GM11168 (cell line): Measurements from ENCODE around the gene AGXT2.

Experiments
- in situ Hi-C: fragments of 300-500 bp; cut with MboI; formaldehyde crosslinking; loops from one replicate; pipeline ENCODE4 v1.12.0; 2022; ENCODE audit warnings: low sequenced_read_pairs; ENCODE audit not compliant: unreplicated experiment

The AGXT2 gene

DNA sequence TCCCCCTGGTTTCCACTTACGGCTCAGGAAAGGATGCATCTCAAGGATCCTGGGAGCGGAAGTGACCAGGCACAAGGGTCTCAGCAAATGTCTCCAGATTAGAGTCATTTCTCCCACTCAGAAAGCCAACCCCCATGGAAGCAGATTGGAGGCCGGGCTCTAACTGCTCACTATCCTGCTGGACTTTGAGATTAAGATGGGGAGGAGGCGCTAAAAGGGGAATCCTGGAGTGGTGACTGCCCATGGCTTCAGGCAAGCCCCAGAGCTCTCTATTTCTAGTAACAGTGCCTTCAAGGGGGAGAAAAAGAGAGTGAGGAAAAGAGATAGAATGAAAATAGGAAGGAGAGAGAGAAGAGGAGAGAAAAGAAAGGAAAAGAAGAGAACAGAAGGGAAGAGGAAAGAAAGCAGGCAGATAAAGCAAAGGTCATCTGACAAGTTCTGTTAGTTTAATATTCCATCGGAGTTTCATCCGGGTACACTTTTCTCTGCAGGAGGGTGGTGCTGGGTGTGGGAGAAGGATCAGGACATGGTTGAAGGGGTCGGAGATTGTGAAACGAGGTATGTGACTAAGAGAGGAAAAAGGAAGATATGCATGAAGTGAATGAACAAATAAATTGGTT lies at the start of gene AGXT2:
Gene AGXT2, minus strand, starts transcription at position 165 of the 620 bp plus-strand sequence. Its CDS starts 57 bp downstream, at position 108.
- in situ Hi-C loops, result no loop called here

DNA sequence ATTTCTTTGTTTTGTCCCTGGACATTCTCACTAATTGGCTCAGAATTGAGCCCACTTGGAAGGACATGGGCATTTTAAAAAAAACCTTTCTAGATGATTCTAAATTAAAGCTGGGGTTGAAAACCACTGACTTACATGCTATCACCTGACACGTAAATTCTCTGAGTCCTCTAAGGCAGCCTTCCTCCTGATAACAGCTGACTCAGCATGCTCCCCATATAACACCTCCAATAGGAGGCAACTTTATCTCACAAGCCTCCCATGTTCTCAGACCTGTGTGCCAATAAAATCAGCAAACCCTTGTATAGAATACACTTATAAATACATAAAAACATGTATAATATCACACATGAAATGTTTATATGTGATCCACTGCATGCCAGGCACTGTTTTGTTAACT lies 49.2 kb upstream of the AGXT2 start:
- in situ Hi-C loops, result loop anchor here (25.0 kb wide), 1 partner anchor 340 kb away; no protein-coding TSS in a partner anchor

- in situ Hi-C loops, result loop anchor here (25.0 kb wide), 1 partner anchor 341 kb away; no protein-coding TSS in a partner anchor
These were observed 48.5 kb upstream of the AGXT2 start for GRCh38 chr5:35096216-35096615.

DNA sequence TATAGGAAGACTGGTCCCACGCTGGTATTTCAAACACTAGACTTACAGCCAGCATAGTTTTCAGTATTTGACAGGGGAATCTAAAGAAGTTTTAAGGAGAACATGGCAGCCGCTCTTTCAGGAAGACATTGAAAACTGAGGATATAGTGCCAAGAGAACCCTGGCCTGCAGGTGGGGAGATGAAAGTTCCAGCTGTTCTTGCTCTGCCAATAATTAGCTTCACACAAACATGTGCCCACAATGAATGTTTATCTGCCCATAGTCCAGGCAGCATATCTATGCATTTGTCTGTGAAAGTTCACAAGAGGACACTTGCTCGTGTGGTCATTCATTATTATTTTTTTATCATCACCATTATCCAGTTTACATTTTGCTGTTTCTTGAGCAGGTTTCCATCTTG lies 47.6 kb upstream of the AGXT2 start:
- in situ Hi-C loops, result loop anchor here (25.0 kb wide), 1 partner anchor 342 kb away; no protein-coding TSS in a partner anchor

DNA sequence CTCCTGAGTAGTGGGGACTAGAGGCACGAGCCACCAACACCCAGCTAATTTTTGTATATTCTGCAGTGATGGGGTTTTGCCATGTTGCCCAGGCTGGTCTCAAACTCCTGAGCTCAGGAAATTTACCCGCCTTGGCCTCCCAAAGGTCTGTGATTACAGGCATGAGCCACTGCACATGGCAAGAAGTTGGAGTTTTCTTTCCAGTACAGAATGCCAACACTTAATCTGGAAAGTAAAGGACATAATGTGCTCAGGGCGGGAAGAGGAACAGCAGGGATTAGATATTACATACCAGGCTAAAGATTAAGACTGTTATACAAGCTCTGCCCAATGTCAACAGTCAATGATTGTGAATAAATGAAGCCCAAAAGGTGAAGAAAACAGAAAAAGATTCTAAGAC lies 47.2 kb upstream of the AGXT2 start:
- in situ Hi-C loops, result loop anchor here (25.0 kb wide), 1 partner anchor 342 kb away; no protein-coding TSS in a partner anchor

DNA sequence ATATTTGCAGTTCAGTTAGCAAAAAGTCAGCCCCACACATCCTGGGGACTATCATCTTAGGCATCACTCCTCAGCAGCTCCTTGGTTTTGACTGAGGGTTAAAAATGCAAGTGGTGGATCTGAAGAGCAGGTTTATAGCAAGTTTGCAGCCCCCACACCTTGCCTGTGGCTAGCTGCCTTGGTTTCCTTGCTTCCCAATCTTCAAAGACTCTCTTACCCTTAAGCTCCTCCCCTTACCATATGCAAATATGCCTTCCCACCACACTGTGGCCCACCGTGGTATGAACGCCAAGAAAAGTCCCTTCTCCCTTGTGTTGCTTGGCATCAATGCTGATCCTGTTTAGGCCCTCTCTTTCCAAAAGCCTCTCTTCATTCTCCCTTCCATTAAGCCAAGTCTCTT lies 45.0 kb upstream of the AGXT2 start:
- in situ Hi-C loops, result loop anchor here (25.0 kb wide), 1 partner anchor 345 kb away; no protein-coding TSS in a partner anchor

DNA sequence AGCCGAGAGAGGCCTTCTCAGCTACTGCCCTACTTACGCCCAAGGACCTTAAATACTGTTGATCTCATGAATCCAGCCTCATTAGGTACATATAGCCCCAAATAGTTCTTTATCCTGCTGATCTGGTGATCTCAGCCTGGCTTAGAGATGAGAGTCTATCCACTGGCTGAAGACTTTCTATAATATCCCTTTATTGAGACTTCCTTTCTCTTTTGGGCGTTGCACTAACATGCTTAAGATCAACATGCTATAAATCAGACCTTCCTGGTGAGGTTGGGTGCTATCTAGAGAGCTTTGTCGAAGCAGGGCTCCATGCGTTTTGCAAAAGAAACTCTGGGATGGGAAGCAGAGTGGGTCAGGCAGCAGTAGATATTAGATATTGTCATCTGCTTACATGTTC lies 44.0 kb upstream of the AGXT2 start:
- in situ Hi-C loops, result loop anchor here (25.0 kb wide), 1 partner anchor 346 kb away; no protein-coding TSS in a partner anchor

DNA sequence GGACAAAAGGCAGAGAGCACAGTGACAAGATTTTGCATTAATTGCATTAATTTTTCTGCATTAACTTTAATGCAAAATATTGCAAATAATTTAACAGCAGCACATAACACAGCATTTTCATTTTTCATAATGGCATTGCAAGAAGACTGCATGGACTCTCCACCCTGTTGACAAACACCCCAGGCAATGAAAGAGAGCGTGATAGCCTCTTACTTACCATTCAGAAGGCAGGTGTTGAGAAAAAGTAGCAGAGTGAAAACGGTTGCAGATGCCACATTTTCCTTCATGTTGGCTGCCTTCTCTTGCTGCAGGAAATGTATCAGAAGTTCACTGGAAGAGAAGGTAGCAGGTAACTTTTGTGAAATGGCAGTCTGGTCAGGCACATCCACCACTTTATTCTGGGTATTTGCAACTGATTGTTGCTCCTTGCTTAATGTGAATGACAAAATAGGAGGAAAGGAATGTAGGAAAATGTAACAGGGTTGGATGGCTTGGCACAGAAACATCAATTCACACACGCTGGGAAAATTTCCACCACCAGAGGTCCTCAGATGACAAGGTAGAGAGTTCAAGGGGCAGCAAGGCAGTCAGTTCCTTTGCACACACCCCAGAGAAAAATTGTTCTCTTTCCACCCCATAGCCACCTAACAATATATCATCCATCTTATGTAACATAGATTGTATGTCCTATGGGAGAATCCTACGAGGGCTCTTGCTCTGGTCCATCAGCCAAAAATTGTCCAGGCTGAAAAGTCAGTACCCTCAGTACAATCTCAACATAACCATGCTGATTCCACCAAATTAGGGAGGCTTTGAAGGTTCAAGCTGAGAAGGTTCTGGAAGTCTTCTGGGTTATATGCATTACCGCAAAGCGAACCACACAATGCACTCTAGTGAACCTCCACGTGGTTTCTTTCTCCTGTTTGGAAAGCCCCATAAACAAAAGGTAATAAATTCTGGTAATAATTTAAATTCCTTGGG lies 41.9 kb upstream of the AGXT2 start:
- in situ Hi-C loops, result loop anchor here (25.0 kb wide), 1 partner anchor 348 kb away; no protein-coding TSS in a partner anchor

GRCh38 chr5:35087991-35088390 lies 40.2 kb upstream of the AGXT2 start:
- in situ Hi-C loops, result loop anchor here (25.0 kb wide), 1 partner anchor 349 kb away; no protein-coding TSS in a partner anchor

- in situ Hi-C loops, result loop anchor here (25.0 kb wide), 1 partner anchor 354 kb away; no protein-coding TSS in a partner anchor
These were observed 35.4 kb upstream of the AGXT2 start for GRCh38 chr5:35083150-35083549.

DNA sequence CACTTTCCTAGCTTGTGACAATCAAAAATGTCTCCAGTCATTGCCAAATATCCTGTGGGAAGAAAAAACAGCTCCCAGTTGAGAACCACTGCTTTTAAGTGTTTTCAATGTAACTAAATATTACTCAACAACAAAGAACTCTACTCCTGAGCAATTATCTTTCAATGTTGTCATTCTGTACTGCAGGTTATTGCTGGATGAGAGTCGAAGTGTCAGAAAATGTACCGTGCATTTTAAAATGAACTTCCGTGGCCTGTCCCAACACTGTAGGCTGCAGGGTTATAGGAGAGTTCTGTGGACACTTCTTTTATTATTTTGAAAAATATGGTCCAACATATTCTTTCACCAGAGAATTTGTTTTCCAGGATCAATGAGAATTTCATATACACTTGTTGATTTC lies 34.8 kb upstream of the AGXT2 start:
- in situ Hi-C loops, result loop anchor here (25.0 kb wide), 1 partner anchor 355 kb away; no protein-coding TSS in a partner anchor

DNA sequence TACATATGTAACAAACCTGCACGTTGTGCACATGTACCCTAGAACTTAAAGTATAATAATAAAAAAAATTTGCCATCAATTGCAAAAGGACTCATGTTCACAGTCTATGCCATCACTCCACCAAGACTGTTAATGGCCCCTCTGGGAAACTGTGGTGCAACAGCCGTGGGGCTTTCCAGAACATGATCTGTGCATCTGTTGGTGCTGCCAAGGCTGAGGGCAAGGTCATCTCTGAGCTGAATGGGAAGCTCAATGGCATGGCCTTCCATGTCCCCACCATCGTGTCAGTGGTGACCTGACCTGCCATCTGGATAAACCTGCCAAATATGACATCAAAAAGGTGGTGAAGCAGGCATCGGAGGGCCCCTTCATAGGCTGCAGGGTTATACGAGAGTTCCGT lies 33.4 kb upstream of the AGXT2 start:
- in situ Hi-C loops, result loop anchor here (25.0 kb wide), 1 partner anchor 356 kb away; no protein-coding TSS in a partner anchor

DNA sequence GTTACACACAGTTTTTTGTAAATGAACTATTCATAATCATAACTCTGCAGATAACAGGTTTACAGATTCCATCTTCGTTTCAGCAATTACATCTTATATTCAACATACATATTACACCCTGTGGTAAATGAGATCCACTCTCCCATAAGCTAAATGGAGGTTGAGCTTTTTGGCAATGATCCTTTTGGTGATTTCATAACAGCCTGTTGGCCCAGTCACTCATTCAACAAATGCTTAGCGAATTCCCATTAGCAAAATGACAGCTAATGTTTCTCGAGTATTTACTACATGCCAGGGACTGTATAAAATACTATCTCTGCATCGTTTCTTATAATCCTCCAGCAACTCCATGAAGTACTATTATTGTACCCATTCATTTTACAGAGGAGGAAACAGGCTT lies 25.4 kb upstream of the AGXT2 start:
- in situ Hi-C loops, result no loop called here

DNA sequence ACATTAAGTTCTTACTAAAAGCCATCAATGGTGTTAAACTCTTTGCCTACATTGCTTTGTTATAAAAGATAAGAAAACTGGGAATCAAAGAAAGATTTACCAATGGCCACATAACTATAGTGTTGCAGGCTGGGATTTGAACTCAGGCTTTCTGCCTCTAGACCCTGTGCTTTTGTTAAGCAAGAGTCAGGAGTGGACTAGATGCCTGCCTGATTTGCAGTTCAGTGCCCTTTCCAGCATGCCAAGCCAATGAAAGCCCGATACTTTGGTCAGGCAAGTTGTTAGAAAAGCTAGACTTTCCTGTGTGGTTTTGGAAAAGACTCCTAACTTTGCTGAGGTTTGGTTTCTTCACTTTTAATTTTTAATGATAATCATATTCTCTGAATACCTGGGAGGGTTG lies 21.4 kb upstream of the AGXT2 start:
- in situ Hi-C loops, result no loop called here

- in situ Hi-C loops, result no loop called here
These were observed 20.2 kb upstream of the AGXT2 start for GRCh38 chr5:35067985-35068384.

DNA sequence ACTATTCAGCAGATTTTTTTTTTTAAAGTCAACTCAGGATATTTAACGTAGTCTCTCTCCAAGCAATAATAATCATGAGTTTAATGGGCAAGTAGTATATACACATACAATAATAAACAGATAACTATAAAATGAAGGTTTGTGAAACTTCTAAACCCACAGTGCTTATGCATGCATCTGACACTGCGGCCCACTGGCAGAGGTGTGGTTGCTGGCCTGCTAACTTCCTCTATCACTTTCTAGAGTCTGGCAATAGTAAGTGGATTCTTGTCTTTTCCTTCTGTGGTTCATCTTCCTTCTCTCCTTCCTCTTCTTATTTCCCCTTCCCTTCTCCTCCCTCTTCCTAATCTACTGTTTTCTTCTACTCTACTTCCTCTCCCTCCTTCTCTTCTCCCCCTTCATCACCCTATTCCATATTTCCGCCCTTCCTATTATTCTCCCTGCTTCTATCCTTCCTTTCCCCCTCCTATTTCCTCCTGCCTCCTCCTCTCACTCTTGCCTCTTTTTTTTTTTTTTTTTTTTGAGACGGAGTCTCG lies 18.6 kb upstream of the AGXT2 start:
- in situ Hi-C loops, result no loop called here

- in situ Hi-C loops, result no loop called here
These were observed 15.7 kb upstream of the AGXT2 start for GRCh38 chr5:35063414-35063813.

DNA sequence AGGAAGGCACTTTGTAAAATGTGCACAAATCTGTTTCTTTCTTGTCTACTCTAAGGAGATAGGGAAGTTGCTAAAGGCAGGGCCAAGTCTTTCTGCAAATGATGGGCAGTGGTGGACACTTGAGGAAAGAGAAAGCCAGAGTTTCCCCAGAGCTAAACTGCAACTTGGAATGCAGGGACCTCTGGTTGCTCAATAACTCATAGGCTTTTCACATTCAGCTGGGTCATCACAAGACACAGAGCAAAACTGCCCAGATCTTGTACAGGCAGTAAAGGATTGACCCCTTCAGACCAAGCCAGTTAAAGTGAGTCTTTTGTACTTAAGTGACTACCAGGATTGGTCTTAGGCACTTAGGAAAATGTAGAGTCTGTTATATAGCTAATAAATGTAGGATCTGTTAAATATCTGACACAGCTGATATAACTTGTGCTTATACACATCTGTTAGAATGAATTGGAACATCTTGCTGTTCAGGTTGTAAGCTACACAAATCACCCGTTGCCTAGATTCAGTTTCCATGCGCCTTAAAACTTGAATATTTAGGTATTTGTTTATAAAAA lies 13.5 kb upstream of the AGXT2 start:
- in situ Hi-C loops, result no loop called here

- in situ Hi-C loops, result no loop called here
These were observed 12.5 kb upstream of the AGXT2 start for GRCh38 chr5:35060236-35060635.

GRCh38 chr5:35059251-35059650 lies 11.5 kb upstream of the AGXT2 start:
- in situ Hi-C loops, result no loop called here
